Measurements from ENCODE around the gene DTX1.
"Not testable (repeated sequence)": the region's sequence is repeated elsewhere in the genome, so short reads cannot be mapped to it uniquely, and the experiment has no call there.

The DTX1 gene

GRCh38 chr12:113133036-113133435, 76.5 kb downstream of the DTX1 start:
- Mint-ChIP-seq H3K4me3 (no peak overlapping the region), H3K4me1 (ENCODE audit: low read depth) (peaks cover 88% of the 10 kb centered on the region), H3K27me3 (peaks cover 30% of the 10 kb centered on the region), H3K36me3 (ENCODE audit: low read depth) (peaks cover 24% of the 10 kb centered on the region), H3K27ac (peak overlapping the region; percentile 9), H3K9me3 (no peaks in the 10 kb centered on the region)
- intact Hi-C loops (cut with micrococcal nuclease) = no loop called here

GRCh38 chr12:113133666-113134065, 77.1 kb downstream of the DTX1 start:
- H3K36me3 Mint-ChIP-seq (ENCODE audit: low read depth) = peaks cover 18% of the 10 kb centered on the region
- intact Hi-C loops (cut with micrococcal nuclease) = no loop called here
- H3K27me3 Mint-ChIP-seq = peaks cover 25% of the 10 kb centered on the region
- H3K9me3 Mint-ChIP-seq = no peaks in the 10 kb centered on the region
- H3K4me1 Mint-ChIP-seq (ENCODE audit: low read depth) = peaks cover 85% of the 10 kb centered on the region
- no peak overlapping the region for H3K27ac Mint-ChIP-seq
- no peak overlapping the region for H3K4me3 Mint-ChIP-seq

- Mint-ChIP-seq H3K4me1 (ENCODE audit: low read depth) (peaks cover 84% of the 10 kb centered on the region), H3K4me3 (no peak overlapping the region), H3K36me3 (ENCODE audit: low read depth) (peaks cover 18% of the 10 kb centered on the region), H3K27me3 (peaks cover 23% of the 10 kb centered on the region), H3K27ac (no peak overlapping the region), H3K9me3 (no peaks in the 10 kb centered on the region)
- intact Hi-C loops (cut with micrococcal nuclease) = no loop called here
Observed at GRCh38 chr12:113134071-113134470, 77.5 kb downstream of the DTX1 start.

- H3K36me3 Mint-ChIP-seq (ENCODE audit: low read depth) = peaks cover 18% of the 10 kb centered on the region
- peaks cover 84% of the 10 kb centered on the region for H3K4me1 Mint-ChIP-seq (ENCODE audit: low read depth)
- intact Hi-C loops (cut with micrococcal nuclease) = no loop called here
- peaks cover 22% of the 10 kb centered on the region for H3K27me3 Mint-ChIP-seq
- H3K9me3 Mint-ChIP-seq = no peaks in the 10 kb centered on the region
- peak overlapping the region; percentile 81 for H3K27ac Mint-ChIP-seq
- peak overlapping the region; percentile 87 for H3K4me3 Mint-ChIP-seq
Observed at GRCh38 chr12:113134521-113134951, 78.0 kb downstream of the DTX1 start.

- H3K4me1 Mint-ChIP-seq (ENCODE audit: low read depth) = peaks cover 80% of the 10 kb centered on the region
- H3K27ac Mint-ChIP-seq = peak within 1 kb of the TSS; percentile 81
- H3K4me3 Mint-ChIP-seq = peak within 1 kb of the TSS; percentile 87
- H3K9me3 Mint-ChIP-seq = no peaks in the 10 kb centered on the region
- peaks cover 12% of the 10 kb centered on the region for H3K36me3 Mint-ChIP-seq (ENCODE audit: low read depth)
- intact Hi-C loops (cut with micrococcal nuclease) = no loop called here
- H3K27me3 Mint-ChIP-seq = peaks cover 16% of the 10 kb centered on the region
Observed at GRCh38 chr12:113135178-113136127, 78.9 kb downstream of the DTX1 start, which contains the start of gene RASAL1. Gene RASAL1, minus strand, starts transcription at chr12:113135761. Its CDS starts 299 bp downstream, at chr12:113135462.

- peak overlapping the region; percentile 81 for H3K27ac Mint-ChIP-seq
- peaks cover 12% of the 10 kb centered on the region for H3K27me3 Mint-ChIP-seq
- H3K36me3 Mint-ChIP-seq (ENCODE audit: low read depth) = peaks cover 6% of the 10 kb centered on the region
- H3K4me1 Mint-ChIP-seq (ENCODE audit: low read depth) = peaks cover 80% of the 10 kb centered on the region
- intact Hi-C loops (cut with micrococcal nuclease) = no loop called here
- H3K4me3 Mint-ChIP-seq = peak overlapping the region; percentile 87
- H3K9me3 Mint-ChIP-seq = no peaks in the 10 kb centered on the region
Observed at GRCh38 chr12:113136128-113136989, 79.8 kb downstream of the DTX1 start.

GRCh38 chr12:113136990-113137511, 80.5 kb downstream of the DTX1 start:
- Mint-ChIP-seq H3K36me3 (ENCODE audit: low read depth) (peaks cover 6% of the 10 kb centered on the region), H3K4me3 (peak overlapping the region; percentile 44), H3K4me1 (ENCODE audit: low read depth) (peaks cover 81% of the 10 kb centered on the region), H3K27me3 (peaks cover 9% of the 10 kb centered on the region), H3K27ac (peak overlapping the region; percentile 81), H3K9me3 (no peaks in the 10 kb centered on the region)
- intact Hi-C loops (cut with micrococcal nuclease) = no loop called here

- intact Hi-C loops (cut with micrococcal nuclease) = no loop called here
- H3K27me3 Mint-ChIP-seq = peaks cover 9% of the 10 kb centered on the region
- H3K27ac Mint-ChIP-seq = no peak overlapping the region
- no peaks in the 10 kb centered on the region for H3K9me3 Mint-ChIP-seq
- peaks cover 83% of the 10 kb centered on the region for H3K4me1 Mint-ChIP-seq (ENCODE audit: low read depth)
- no peak overlapping the region for H3K4me3 Mint-ChIP-seq
- no peaks in the 10 kb centered on the region for H3K36me3 Mint-ChIP-seq (ENCODE audit: low read depth)
Observed at GRCh38 chr12:113137861-113138783, 81.6 kb downstream of the DTX1 start.

GRCh38 chr12:113138826-113139225, 82.3 kb downstream of the DTX1 start:
- Mint-ChIP-seq H3K9me3 (no peaks in the 10 kb centered on the region), H3K27ac (peak overlapping the region; percentile 28), H3K27me3 (peaks cover 9% of the 10 kb centered on the region), H3K4me1 (ENCODE audit: low read depth) (peaks cover 79% of the 10 kb centered on the region), H3K4me3 (no peak overlapping the region), H3K36me3 (ENCODE audit: low read depth) (no peaks in the 10 kb centered on the region)
- intact Hi-C loops (cut with micrococcal nuclease) = no loop called here

- Mint-ChIP-seq H3K36me3 (ENCODE audit: low read depth) (no peaks in the 10 kb centered on the region), H3K9me3 (no peaks in the 10 kb centered on the region), H3K27me3 (no peaks in the 10 kb centered on the region), H3K4me1 (ENCODE audit: low read depth) (peaks cover 73% of the 10 kb centered on the region), H3K4me3 (no peak overlapping the region), H3K27ac (peak overlapping the region; percentile 98)
- intact Hi-C loops (cut with micrococcal nuclease) = loop anchor here (5.0 kb wide), 1 partner anchor 233 kb away; the partner anchor contains the start of gene OAS1
Observed at GRCh38 chr12:113140706-113141105, 84.2 kb downstream of the DTX1 start.

- not testable (repeated sequence) for H3K9me3 Mint-ChIP-seq
- intact Hi-C loops (cut with micrococcal nuclease) = loop anchor here (5.0 kb wide), 1 partner anchor 234 kb away; the partner anchor contains the start of gene OAS1
Observed at GRCh38 chr12:113141716-113142115, 85.2 kb downstream of the DTX1 start.

GRCh38 chr12:113142173-113142885, 85.8 kb downstream of the DTX1 start:
- no peaks in the 10 kb centered on the region for H3K27me3 Mint-ChIP-seq
- H3K27ac Mint-ChIP-seq = peak overlapping the region; percentile 98
- H3K36me3 Mint-ChIP-seq (ENCODE audit: low read depth) = no peaks in the 10 kb centered on the region
- peaks cover 63% of the 10 kb centered on the region for H3K4me1 Mint-ChIP-seq (ENCODE audit: low read depth)
- no peaks in the 10 kb centered on the region for H3K9me3 Mint-ChIP-seq
- H3K4me3 Mint-ChIP-seq = peak overlapping the region; percentile 24
- intact Hi-C loops (cut with micrococcal nuclease) = loop anchor here (5.0 kb wide), 1 partner anchor 235 kb away; the partner anchor contains the start of gene OAS1

More at GRCh38 chr12:113141716-113142115, 85.2 kb downstream of the DTX1 start:
- H3K4me3 Mint-ChIP-seq; H3K36me3 Mint-ChIP-seq (ENCODE audit: low read depth); H3K27me3 Mint-ChIP-seq: not testable (repeated sequence)
- peaks cover 68% of the 10 kb centered on the region for H3K4me1 Mint-ChIP-seq (ENCODE audit: low read depth)
- peak overlapping the region; percentile 98 for H3K27ac Mint-ChIP-seq
